LNCaP clone FGC (cell line): Measurements from ENCODE around the gene ERC1.

ENCODE experiments used
- DNase-seq: peaks from one replicate; pipeline ENCODE4 v3.0.0-alpha.2; 2011; ENCODE audit warnings: low read depth
- H3K4me3 ChIP-seq: 2 replicates; pipeline ENCODE4 v1.5.1; 2011; ENCODE audit warnings: mild to moderate bottlenecking, low read depth, low read length, control low read depth
- TF ChIP-seq, protein P1 (sequence below): IDR thresholded peaks from 2 replicates; pipeline ENCODE4 v1.5.1; 2012; ENCODE audit warnings: mild to moderate bottlenecking; ENCODE audit not compliant: control insufficient read depth, insufficient read depth; ENCODE audit errors: extremely low read depth

ERC1 gene

DNA sequence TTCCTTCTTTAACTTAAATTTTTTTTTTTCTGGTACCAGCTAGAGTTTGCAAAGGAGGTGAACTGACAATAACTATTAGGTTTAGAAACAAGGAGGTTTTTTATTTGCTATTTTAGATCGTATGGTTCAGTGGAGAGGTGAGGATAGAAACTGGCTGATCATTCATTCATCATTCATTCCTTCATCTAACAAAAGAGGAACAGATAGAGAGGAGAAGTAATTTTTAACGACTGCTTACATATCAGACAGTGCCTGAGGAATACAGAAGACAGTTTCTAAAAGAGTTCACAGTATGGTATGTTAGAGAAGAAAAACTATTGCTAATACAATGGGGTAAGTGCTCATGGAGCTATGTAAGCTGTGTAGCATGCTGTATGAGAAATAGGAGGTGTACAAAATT lies 111.1 kb downstream of the ERC1 start:
- TF ChIP-seq, protein P1, sequence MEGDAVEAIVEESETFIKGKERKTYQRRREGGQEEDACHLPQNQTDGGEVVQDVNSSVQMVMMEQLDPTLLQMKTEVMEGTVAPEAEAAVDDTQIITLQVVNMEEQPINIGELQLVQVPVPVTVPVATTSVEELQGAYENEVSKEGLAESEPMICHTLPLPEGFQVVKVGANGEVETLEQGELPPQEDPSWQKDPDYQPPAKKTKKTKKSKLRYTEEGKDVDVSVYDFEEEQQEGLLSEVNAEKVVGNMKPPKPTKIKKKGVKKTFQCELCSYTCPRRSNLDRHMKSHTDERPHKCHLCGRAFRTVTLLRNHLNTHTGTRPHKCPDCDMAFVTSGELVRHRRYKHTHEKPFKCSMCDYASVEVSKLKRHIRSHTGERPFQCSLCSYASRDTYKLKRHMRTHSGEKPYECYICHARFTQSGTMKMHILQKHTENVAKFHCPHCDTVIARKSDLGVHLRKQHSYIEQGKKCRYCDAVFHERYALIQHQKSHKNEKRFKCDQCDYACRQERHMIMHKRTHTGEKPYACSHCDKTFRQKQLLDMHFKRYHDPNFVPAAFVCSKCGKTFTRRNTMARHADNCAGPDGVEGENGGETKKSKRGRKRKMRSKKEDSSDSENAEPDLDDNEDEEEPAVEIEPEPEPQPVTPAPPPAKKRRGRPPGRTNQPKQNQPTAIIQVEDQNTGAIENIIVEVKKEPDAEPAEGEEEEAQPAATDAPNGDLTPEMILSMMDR, result no peak
- no peak for DNase-seq
- no peak overlapping the region for H3K4me3 ChIP-seq

DNA sequence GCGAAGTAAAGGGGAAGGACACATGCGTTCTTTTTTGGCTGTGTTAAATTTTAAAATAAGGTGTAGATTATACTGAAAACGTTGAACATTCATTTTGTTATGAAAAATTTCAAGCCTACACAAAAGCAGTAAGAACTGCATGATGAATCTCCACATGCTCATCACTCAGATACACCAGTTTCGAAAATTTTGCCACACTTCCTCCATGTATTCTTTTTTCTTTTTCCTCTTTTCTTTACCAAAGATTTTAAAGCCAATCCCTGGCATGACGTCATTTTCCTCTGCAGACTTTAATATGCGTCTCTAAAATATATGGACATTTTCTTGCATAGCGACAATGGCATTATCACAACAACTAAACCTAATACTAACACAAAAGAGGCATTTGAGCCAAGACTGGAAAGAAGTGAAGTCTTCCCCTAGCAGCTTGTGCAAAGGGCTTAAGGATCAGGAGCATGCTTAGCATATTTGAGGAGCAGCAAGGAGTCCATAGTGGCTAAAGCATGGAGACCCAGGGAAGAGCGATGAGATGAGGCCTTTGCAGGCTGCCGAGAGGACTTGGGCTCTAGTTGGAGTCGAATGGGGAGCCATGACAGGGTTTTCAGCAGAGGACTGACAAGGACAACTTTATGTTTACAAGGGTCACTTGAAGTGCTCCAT lies 111.9 kb downstream of the ERC1 start:
- no peak overlapping the region for H3K4me3 ChIP-seq
- TF ChIP-seq, protein P1, result no peak
- DNase-seq, result no peak

DNA sequence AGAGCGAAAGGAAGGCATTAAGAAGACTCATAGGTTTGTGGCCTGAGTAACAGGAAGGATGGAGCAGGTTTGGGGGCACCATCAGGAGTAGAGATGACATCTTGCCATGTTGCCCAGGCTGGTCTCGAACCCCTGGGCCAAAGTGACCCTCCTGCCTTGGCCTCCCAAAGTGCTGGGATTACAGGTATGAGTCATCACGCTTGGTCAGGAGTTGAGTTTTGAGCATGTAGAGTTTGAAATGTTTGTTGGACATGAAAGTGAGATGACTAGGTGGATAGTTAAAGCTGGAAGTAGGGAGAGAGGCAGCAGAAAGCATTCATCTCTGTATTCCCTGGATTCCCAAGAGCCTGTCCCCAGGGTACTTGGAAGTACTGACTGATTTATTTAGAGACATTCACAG lies 112.6 kb downstream of the ERC1 start:
- TF ChIP-seq, protein P1, result no peak
- no peak overlapping the region for H3K4me3 ChIP-seq
- DNase-seq, result no peak

DNA sequence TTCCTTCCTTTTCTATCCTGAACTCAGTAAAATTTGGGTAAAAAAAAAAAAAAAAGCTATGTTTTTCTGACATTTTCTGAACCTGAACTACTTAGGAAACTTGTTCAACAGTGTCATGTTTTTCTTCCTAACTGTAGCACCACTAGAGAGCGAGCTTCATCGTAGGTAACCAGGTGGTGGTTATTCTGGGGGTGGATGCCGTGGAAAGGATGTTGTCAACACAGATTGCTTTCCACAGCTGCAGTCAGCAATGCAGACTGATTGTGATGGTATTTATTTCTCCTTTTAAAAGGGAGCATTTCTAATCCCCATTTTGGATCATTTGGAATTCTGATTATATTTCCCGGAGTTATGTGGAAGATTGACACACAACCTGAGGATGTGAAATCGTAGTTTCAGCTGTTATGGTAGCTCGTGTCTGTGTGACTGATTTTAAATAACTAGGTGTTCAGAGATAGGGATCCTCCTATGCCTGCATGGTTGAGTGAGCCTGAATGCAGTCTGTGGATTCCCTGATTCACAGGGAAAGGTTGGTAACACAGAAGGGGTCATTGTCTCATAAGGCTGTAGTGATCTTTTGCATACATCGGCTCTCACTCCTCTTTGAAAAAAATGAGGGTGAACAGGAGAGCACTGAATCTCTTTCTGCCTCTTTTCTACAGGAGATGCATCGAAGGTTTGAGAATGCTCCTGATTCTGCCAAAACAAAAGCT lies 113.2 kb downstream of the ERC1 start:
- TF ChIP-seq, protein P1, result no peak
- DNase-seq, result no peak
- no peak overlapping the region for H3K4me3 ChIP-seq

DNA sequence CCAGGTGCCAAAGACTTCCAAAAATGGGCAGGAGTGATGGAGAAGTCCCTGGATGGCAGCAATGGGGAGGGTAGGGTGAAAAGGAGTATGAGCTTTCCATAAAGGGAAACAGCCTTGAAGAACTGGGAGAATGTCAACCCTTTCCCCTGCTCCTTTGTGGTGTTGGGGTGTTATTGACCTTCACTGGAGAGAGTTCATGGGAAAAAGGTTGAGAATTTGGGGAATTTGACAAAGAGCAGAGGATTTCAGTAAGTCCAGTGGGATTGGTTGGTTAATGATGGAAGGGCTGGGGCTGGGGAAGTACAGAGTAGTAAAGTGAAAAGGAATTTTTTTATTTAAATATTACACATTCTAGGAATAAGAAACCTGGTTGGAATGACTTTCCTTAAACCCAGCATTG lies 116.6 kb downstream of the ERC1 start:
- no peak overlapping the region for H3K4me3 ChIP-seq
- no peak for DNase-seq
- TF ChIP-seq, protein P1, result no peak

DNA sequence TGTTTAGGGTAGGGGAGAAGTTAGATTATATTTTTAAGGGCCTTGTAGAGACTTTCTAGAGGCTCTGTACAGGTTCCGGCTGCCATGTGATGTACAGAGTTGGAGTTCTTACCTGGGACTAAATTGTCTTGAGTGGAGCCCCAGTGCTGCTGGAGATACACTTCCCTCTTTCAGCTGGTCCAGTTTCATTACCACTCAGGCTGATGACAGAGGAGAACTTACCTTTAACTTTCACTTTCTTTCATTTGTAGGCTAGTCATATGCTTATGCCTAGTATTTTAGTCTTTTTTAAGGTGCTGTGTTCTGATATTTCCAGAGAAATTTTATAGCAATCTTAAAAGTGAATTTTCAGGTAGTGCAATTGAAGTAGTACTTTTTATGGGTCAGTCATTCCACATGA lies 117.3 kb downstream of the ERC1 start:
- no peak overlapping the region for H3K4me3 ChIP-seq
- no peak for DNase-seq
- TF ChIP-seq, protein P1, result no peak
